ENCODE data around the gene KCNQ1.

The KCNQ1 gene

DNA sequence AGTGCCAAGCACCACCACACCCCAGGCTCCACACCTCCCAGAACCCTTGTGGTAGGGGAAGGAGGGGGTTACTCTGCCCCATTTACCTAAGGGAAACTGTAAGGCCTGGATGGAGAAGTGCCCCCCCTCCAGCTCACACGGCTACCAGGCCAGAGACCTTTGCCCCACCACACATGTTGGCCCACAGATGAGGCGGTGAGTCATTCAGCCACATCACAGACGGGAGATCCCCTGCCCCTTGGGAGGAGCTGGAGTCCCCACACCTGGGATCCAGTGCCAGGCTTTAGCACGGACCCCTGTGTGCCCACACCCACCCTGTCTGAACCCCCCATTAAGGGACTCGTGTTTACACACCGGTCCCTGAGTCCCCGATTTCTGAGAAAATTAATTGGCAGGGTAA lies 415.8 kb downstream of the KCNQ1 start:
- no peak for DNase-seq

DNA sequence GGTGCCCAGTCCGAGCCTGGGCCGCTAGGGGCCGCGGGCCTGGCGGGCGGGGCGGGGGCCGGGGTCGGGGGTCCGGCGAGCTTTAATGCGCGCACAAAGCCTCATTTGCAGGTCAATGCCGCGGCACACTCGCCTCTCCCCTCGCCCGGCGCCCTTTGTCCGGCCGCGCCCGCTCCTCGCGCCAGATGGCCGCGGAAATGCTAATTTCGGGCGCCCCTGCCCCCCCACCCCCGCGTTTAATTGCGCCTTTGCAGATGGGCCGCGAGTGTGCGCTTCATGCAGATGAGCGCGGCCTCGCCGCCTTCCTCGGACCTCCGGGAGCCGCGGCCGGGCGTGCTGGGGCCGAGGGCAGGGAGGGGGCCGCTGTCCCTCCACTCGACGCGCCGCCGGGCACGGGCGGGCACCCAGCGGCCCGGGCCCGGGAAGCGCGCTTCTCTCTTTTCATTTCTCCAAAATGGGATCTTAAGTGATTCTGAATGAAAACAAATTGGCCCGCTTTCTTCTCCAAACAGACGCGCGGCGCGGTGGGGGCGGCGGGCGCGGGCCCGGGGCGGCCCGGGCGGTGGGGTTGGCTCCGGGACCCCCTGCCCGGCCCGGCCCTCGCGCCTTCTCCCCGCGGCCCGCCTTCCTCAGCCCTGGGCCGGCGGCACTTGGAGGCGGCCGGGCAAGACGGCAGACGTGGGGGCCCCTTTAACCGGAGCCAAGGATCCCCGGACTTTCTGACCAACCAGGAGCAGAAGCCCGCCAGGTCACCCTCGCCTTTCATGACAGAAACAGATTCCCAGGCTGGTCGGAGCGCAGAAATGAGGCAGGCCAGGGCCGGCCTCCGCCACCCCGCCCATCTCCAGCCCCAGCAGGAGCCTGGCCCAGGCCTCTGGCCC lies 417.8 kb downstream of the KCNQ1 start:
- no peak for DNase-seq

DNA sequence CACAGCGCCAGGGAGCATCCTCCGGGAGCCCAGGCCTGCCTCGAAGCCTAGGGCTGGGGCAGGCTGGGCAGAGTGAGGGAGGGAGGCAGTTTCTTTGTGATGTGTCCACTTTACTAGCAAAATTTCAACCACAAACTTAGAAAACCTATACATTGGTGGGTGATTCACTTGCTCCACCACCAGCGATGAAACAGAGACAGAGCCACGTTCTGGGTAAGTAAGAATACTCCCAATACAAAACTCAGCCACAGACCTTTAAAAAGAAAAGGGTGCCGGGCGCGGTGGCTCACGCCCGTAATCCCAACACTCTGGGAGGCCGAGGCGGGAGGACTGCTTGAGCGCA lies 418.4 kb downstream of the KCNQ1 start:
- no peak for DNase-seq

DNA sequence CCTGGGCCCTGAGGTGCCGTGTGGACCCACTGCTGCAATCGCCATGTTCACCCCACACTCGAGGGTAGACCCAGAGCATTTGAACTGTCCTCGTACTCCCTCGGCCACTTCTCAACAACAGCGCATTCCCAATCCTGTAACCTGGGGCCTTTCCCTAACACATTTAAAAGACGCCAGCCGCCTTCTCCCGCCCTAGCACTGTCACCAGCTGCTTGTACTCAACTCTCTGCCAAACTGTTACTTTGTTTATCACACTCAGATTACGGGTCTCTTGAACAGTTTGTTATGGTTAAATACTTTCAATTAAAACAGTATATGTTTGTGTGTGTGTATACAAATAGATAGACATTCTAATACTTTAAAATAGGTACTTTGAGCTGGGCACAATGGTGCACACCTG lies 420.1 kb downstream of the KCNQ1 start:
- no peak for DNase-seq

DNA sequence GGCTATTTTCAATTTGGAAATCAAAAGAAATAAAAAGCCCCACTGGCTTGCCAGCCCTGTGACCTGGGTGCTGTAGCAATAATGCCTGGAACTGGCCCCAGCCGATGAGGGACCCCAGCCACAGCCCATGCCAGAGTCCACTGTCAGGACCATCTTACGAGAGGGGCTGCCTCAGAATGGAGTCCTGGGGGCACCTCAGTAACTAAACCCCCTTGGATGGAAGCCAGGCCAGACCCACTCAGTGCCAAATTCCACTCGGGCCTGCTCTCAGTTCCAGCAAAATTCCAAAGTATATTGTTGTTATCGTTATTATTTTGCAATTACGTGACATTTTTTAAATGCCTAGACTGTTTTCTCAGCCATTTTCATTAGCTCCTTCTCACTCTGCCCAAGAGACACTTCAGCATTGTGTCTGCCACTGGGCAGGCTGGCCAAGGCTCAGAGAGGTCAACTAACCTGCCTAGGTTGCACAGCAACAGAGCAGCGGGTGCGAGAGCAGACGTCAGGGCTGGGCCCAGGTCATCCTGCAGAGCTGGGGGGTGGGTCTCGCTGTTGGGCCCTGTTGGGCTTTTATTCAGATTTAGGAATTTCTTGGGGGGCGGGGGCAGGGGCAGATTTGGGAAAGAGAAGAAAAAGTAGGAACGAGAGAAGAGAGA lies 421.2 kb downstream of the KCNQ1 start:
- DNase-seq: no peak

DNA sequence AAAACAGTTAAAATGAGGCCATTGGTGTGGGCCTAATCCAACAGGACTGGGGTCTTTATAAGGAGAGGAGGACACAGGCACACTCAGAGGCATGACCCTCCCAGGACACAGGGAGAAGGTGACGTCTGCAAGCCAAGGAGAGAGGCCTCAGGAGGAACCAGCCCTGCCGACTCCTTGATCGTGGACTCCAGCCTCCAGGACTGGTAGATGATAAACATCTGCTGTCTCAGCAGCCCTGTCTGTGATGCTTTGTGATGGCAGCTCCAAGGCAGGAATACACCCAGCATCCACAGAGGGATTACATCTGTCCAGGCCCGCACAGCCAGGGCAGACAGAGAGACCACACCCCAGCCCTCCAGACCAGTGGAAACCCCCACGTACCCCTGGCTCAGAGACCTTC lies 422.3 kb downstream of the KCNQ1 start:
- no peak for DNase-seq

DNA sequence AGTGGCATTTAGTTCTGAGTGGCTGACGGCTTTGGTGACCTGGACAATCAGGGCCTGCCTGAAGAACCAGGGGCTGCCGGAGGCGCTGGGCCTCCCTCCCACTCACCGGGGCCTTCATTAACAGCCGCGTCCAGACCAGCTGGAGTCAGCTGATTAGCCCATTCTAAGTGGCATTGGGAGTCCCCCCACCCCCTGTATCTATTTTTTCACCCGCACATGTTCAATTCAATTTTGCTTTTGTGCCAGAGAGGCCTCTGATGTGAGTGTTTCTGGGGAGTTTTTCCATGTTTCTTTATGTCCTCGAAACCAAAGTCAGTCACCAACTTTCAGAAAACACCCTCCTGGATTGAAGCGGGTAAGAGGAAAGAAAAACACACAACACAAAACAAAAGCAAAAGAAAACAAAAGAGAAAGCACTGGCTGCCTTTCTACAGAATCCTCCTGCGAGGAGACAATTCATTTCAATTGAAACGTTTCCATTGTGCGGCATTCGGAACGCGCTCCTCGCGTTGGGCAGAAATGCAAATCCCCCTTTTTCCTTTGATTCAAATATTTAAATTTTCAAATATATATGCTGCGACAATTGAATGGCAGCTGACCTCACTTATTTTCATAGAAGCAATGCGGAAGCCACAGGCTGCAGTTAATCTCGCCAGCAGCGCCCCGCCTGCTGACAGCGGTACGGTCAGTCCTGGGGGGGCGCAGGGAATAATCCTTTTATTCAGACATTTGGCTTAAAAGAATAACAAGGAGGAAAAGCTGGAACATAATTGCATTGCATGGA lies 423.1 kb downstream of the KCNQ1 start:
- no peak for DNase-seq

DNA sequence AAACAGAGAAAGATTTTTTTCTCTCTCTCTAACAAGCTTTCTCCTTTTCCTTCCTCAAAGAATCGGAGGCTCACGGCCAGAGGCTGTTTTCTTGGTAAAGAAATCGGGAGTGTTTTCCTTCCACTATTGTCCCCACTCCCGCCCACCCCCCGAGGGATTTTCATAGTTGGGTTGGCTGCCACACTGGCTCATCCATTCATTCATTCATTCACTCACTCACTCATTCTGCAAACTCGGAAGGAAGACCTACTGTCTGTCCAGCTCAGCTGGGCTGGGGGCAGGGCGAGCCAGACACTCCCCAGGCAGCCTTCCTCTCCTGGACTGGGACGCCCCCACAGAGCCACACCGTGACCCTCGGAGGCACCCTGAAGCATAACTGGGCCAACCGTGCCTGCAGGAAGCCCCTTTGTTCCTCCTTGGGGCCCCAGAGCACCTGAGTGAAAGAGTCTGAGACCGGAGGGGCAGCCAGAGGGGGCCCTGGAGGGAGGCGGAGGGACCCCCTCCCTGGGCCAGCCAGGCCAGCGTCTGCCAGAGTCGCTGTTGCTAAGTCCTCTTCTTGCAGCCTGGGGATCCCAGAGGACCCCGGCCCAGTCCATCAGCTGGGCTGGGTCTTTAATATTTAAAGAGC lies 423.8 kb downstream of the KCNQ1 start:
- DNase-seq: no peak

DNA sequence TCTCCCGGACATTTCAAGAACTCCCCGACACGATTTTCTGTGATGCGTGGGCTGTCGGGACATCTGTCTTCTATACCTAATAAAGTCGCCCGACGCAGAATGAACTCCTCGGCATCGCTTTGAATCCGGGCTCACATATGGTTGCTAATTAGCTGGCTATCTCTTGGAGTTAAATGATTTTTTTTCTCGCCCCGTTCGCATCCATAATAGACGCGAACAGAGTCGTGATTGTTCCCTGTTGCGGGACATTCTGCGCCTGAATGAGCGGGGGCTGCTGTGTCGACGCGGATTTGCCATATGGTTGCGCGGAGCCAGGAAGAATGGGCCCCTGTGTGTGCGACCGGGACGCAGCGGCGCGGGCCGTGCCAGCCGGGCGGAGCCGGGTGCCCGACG lies 424.3 kb downstream of the KCNQ1 start:
- DNase-seq: no peak

DNA sequence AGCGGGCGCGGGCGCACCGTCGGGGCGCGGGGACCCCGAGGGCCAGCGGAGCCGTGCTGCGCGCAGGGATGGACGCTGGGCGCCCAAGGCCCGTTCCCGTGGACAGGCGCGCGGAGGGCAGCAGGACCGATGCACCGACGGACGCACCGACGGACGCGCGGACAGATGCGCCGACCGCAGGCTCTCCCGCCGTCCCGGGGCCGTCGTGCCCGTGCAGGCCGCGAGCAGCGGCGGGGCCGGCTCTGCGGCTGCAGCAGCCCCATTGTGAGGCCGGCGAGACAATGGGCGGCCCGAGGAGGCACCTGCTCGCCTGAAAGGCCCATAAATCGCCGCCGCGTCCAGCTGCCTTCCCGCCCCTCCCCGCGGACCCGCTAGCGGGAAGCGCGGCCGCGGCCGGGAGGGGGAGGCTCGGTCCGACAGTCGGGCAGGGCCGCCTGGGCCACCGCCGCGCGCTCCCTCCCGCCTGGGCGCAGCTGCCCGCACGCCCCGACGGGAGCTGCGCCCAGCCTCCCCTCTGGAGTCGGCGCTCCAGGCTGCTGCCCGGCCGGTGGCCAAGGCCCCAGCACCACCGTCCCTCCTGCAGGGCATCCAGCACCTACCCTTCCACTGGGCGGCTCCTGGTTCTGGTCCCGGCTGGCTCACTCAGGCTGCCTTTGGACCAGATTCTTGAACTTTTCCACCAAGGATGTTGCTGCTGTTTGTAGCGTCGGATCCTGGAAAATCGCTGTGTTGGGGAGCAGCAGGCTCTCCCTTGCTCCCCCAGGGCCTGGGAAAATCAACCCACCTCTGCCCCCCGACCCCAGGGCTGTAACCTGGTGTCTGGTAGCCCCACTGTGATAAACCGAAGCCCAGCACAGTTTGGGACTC lies 425.0 kb downstream of the KCNQ1 start:
- DNase-seq: no peak

DNA sequence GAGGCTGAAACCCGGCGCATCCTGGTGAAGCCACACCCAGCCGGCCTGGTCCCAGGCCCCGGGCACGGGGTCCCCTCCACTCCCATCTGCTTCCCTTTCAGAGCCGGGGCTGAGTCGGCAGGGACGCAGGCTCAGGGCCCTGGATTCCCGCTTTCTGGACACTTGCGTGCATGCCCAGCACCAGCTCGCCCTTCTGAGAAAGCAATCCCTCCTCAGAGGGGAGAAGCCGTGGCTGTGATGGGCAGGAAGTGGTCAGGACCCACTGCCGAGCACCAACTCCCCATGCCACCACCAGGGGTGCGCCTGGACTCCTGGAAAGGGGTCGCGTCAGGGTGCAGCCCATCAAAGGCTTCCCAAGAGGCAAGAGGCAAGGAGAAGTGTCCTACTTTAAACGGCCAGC lies 425.7 kb downstream of the KCNQ1 start:
- DNase-seq: no peak

DNA sequence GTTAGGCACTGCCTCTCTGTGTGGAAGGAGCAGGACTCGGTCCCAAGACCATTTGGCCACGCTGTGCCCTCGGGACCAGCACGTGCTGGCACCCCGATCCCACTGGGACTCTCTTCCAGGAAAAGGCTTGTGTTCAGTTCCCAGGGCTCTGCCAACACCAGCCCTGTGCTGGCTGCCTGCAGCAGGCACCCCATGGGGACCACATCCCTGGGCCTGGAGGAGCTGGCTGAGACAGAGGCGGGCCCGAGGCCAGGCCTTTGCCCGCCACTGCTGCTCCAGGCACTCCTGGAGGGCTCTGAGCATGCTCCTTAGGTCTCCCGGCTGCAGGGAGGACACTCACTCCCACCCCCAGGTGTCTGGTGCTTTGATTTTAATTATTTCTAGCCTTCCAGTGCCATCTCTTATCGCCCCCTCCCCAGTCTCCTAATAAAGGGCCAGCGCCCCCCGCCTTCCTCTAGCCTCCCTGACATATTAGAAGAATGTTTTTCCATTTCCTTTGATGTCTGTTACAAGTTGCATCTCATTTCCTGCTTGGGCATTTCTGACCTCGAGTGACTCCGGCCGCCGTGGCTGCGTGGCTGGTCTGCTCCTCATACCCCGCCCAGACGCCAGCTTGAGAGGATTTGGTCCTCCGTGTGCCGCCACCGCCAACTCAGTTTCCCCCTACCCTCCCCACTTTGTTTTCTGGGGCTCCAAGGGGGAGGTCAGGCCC lies 426.3 kb downstream of the KCNQ1 start:
- DNase-seq: no peak

DNA sequence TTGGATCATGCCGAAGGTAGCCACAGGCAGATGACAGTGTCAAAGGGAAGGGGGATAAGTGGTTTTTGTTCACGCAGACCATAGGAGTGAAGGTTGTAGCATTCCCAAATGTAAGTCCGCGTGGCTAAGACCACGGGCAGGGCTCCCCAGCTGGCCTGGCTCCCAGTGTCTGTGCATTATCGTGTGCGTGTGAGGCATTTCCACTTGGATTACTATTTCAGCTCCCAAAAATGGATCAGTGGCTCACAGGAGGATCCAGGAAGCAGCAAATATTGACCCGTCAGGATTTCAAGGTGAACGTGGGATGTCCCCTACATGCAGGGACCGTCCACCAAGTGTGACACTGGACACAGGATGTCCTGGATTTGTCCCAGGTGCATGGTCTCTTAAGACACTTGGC lies 430.2 kb downstream of the KCNQ1 start:
- no peak for DNase-seq

DNA sequence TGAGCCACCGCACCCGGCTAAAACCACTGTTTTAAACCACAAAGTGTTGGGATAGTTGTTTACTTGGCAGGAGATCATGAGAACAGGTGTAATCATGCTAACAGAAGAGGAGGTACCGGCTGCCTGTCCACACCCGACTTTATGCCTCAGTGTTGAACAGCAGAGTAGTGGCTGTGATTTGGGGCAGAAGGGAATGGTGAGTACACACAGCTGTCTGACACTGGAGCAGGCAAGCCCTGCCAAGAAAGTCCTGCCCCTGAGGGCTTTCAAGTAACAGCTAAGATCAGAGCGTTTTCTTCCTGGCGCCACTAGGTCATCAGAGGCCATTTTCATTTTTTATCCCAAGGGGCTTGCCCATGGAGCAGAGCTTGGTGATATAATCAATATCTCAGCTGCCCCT lies 432.7 kb downstream of the KCNQ1 start:
- DNase-seq: no peak

DNA sequence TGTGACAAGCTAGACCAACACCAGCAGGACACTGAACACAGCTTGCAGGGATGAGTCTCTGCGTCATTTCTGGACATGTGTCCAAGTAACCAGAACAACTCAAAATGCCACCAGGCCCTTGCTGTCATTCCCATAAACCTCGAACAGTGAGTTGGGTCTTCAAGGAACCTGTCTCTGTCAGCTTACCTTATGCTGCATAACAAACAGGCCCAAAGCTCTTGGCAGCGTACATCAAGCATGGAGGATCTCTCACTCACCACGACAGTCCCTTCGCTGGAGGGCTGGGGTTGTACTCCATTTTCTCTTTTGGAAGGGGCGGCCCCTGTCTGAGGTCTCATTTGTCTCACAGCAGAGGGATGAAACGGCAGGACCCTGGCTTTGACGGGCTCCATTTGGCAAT lies 434.0 kb downstream of the KCNQ1 start:
- DNase-seq: no peak

DNA sequence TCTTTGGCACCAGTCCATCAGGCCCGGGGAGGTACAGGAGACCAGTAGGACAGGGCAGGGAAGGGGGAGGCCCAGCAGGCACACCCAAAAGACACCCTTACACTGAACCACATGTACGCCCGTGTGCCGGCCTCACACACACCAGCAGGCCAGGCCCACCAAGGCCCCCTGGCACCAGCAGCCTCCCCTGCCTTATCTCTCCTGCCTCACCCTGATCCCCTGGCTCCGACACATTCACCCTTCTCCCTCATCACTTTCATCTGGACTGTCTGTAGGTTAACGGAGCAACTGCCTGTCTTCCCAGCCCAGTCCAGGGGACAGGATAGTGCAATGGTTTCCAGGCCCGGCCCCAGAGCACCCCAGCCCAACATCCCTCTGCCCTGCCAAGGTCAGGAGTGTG lies 435.8 kb downstream of the KCNQ1 start:
- DNase-seq: no peak

DNA sequence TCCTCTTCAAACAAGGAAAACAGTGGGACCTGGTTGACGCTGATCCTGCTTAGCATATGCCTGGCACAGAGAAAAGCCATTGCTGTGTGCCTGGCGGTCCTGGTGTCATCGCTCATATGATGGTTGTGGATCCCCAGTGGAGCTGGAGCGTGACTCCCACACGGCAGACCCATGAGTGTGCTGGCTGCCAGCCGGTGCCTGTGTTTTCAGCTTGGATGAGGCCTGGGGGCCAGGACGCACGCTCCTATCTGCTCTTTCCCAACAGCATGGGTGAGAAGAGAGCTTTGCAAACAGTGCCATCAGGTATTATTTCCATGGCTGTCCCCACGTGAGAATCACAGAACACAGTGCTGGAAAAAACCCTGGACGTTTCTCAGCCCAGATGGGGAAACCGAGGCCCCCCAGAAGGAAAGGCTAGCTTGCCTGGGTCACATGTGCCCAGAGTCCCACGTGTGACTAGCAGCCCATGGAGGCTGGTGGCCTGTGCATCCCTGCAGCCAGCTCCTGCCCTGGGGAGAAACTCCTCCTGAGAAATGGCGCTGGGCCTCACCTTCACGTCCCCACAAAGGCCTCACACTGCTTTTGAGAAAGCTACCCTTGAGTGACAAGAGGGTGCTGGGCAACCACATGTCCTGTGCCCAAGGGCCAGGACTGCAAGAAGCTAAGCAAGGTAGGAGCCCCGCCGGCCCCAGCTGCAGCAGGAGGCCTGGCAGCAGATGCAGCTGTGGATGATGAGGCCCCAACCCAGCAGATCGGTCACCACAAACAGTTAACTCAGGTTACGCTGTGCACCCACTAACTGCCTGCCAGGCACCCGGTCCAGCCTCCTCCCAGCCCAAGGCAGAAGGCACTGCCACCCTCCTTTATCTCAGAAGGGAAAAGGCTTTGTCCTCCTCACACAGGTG lies 436.5 kb downstream of the KCNQ1 start:
- no peak for DNase-seq

DNA sequence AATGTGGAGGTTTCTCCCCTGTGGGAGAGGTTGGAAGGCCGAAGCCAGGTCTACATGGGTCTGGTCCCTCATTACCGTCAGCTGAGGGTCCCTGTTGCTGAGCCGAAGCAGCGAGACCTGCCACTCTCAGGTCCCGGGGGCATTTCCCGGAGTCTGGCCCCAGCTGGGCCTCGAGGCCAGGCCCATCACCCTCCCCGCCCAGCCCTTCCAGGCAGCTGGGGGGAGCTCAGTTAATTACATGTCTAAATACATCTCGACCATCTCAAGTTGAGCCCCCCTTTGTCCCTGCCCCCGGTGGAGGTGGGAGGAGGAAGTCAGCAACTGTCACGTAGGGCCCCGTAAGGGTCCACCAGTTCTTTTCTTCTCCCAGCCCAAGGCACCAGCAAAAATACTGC lies 437.2 kb downstream of the KCNQ1 start:
- DNase-seq: no peak

DNA sequence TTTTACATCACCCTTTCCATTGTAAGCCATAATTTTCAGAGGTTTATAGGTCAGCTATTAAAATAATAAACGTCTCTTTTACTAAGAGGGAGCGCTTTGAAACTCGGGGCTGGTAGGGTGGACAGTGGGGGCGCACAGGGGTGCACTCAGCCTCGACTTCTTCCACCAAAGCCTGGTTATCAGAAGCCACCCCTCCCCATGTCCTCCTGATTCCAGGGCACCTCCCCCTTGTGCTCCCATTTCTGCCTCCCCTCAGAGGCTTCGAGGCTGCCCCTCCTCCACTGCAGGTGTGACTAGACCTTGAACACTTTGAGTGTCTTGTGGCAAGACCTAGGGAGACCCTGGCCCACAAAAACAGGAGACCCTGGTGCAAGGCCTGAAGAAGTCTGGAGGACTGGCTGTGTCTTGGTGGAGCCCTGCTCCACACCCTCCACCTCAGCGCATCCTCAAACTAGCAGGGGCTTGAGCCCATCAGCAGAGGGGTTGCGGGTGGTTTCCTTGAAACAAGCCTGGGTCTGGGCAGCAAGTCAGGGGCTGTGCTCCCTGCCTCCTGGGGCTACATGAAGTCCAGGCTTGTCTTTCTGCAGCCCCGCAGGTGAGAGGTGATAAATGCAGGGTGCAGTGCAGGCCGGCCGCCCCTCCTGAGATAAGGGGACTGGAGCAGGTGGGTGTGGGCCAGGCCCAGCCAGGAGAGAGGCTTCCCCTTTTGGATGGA lies 437.7 kb downstream of the KCNQ1 start:
- DNase-seq: no peak

DNA sequence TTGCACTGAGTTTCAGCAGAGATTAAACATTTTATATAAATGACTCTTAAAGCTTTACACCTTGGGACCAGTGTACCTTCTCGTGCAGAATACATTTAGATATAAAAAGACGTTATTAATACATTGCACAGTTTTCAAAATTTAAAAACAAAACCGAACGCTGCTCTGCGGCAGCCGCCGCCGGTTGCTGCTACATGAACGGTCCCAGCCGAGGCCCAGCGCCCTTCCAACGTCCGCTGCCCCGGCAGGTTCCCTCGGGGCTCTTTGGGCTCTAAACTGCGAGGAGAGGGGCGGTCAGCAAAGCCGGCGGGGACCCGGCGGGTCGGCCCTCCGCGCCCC lies 438.8 kb downstream of the KCNQ1 start:
- DNase-seq: no peak

All from 8988T (cell line).